A673 (cell line): ENCODE data around the gene IGSF22.

Experiments
- CTCF ChIP-seq: fragments of 300-800, 200-600 bp; sonication (generic); conservative IDR thresholded peaks from 2 replicates; pipeline ENCODE4 v1.5.1; 2017; ENCODE audit warnings: low read depth, mild to moderate bottlenecking, antibody characterized with exemption, low read length, moderate library complexity, mixed read lengths
- EZH2 ChIP-seq: fragments of 200-600 bp; sonication (generic); IDR thresholded peaks from 2 replicates; pipeline ENCODE4 v1.6.1; 2017; ENCODE audit warnings: borderline replicate concordance, low read depth, mild to moderate bottlenecking, mixed read lengths, antibody characterized with exemption, low read length; ENCODE audit not compliant: poor library complexity, severe bottlenecking

GRCh38 chr11:18754308-18754707 is 28.3 kb upstream of the IGSF22 start:
- TF ChIP-seq CTCF (no peak), EZH2 (no peak)
